GM21360 (cell line): ENCODE results near the gene KRTAP20-1.

Experiments used
- ATAC-seq: cut with Tn5 transposase; IDR thresholded peaks from one replicate; pipeline ENCODE4 v1.9.1; 2021; ENCODE audit warnings: mild to moderate bottlenecking, moderate library complexity; ENCODE audit not compliant: unreplicated experiment

The KRTAP20-1 gene

GRCh38 chr21:30642564-30642963 is 26.3 kb downstream of the KRTAP20-1 start, which contains the start of gene KRTAP20-3:
KRTAP20-3 (plus strand) TSS chr21:30642864.
- no peak for ATAC-seq

- no peak for ATAC-seq
Observed at GRCh38 chr21:30646904-30647414, 30.7 kb downstream of the KRTAP20-1 start.

- no peak for ATAC-seq
Observed at GRCh38 chr21:30652891-30653290, 36.7 kb downstream of the KRTAP20-1 start.
